Measurements from ENCODE around the gene TBCD.

The TBCD gene

GRCh38 chr17:82729479-82730260, 22.2 kb upstream of the TBCD start:
- H3K4me1 ChIP-seq (ENCODE audit: insufficient read depth, poor library complexity, severe bottlenecking): no peaks in the 10 kb centered on the region
- TF ChIP-seq CTCF (IDR thresholded peaks at IDR 0.05; ENCODE audit: poor library complexity, severe bottlenecking): no peak
- H3K27ac ChIP-seq (ENCODE audit: poor library complexity, severe bottlenecking): no peak overlapping the region
- H3K4me3 ChIP-seq (ENCODE audit: severe bottlenecking): no peak overlapping the region
- DNase-seq (ENCODE audit: low spot score) (no peak), ATAC-seq (ENCODE audit: low read depth) (0 out of 3 replicates have a peak, but pooled peaks have one; percentile 14)
- H3K9me3 ChIP-seq (ENCODE audit: severe bottlenecking): peaks cover 12% of the 10 kb centered on the region
- peaks cover 24% of the 10 kb centered on the region for H3K36me3 ChIP-seq (ENCODE audit: low read depth)
- H3K27me3 ChIP-seq (ENCODE audit: insufficient read depth, poor library complexity, severe bottlenecking): no peaks in the 10 kb centered on the region

- no peak for ATAC-seq (ENCODE audit: low read depth)
- no peak overlapping the region for H3K4me3 ChIP-seq (ENCODE audit: severe bottlenecking)
Observed at GRCh38 chr17:82732118-82732743, 19.6 kb upstream of the TBCD start.

GRCh38 chr17:82734987-82735866, 16.6 kb upstream of the TBCD start, which contains the start of gene FN3K:
Gene FN3K (plus strand): TSS chr17:82735615. CDS start chr17:82735637, 22 bp downstream.
- Histone ChIP-seq H3K4me1 (ENCODE audit: insufficient read depth, poor library complexity, severe bottlenecking) (no peaks in the 10 kb centered on the region), H3K4me3 (ENCODE audit: severe bottlenecking) (peak within 1 kb of the TSS; percentile 56), H3K36me3 (ENCODE audit: low read depth) (peaks cover 22% of the 10 kb centered on the region), H3K27me3 (ENCODE audit: insufficient read depth, poor library complexity, severe bottlenecking) (no peaks in the 10 kb centered on the region), H3K27ac (ENCODE audit: poor library complexity, severe bottlenecking) (no peak within 1 kb of the TSS), H3K9me3 (ENCODE audit: severe bottlenecking) (peaks cover 12% of the 10 kb centered on the region)
- ATAC-seq (ENCODE audit: low read depth) (peak; percentile 71), DNase-seq (ENCODE audit: low spot score) (no peak)
- no peak for TF ChIP-seq CTCF (IDR thresholded peaks at IDR 0.05; ENCODE audit: poor library complexity, severe bottlenecking)

More at GRCh38 chr17:82732118-82732743, 19.6 kb upstream of the TBCD start:
- H3K36me3 ChIP-seq (ENCODE audit: low read depth): peaks cover 20% of the 10 kb centered on the region
- H3K4me1 ChIP-seq (ENCODE audit: insufficient read depth, poor library complexity, severe bottlenecking): no peaks in the 10 kb centered on the region
- peaks cover 12% of the 10 kb centered on the region for H3K9me3 ChIP-seq (ENCODE audit: severe bottlenecking)
- DNase-seq (ENCODE audit: low spot score): no peak
- TF ChIP-seq CTCF (IDR thresholded peaks at IDR 0.05; ENCODE audit: poor library complexity, severe bottlenecking): no peak
- H3K27ac ChIP-seq (ENCODE audit: poor library complexity, severe bottlenecking): no peak overlapping the region
- no peaks in the 10 kb centered on the region for H3K27me3 ChIP-seq (ENCODE audit: insufficient read depth, poor library complexity, severe bottlenecking)

GRCh38 chr17:82736511-82737185, 15.2 kb upstream of the TBCD start:
- TF ChIP-seq CTCF (IDR thresholded peaks at IDR 0.05; ENCODE audit: poor library complexity, severe bottlenecking): no peak
- H3K4me1 ChIP-seq (ENCODE audit: insufficient read depth, poor library complexity, severe bottlenecking): no peaks in the 10 kb centered on the region
- H3K27me3 ChIP-seq (ENCODE audit: insufficient read depth, poor library complexity, severe bottlenecking): no peaks in the 10 kb centered on the region
- DNase-seq (ENCODE audit: low spot score) (no peak), ATAC-seq (ENCODE audit: low read depth) (no peak)
- peaks cover 36% of the 10 kb centered on the region for H3K36me3 ChIP-seq (ENCODE audit: low read depth)
- peaks cover 16% of the 10 kb centered on the region for H3K9me3 ChIP-seq (ENCODE audit: severe bottlenecking)
- H3K4me3 ChIP-seq (ENCODE audit: severe bottlenecking): no peak overlapping the region
- no peak overlapping the region for H3K27ac ChIP-seq (ENCODE audit: poor library complexity, severe bottlenecking)

Measured in RWPE2 (cell line).